GM12864 (cell line): Measurements from ENCODE around the gene KCNJ4.

Experiments used
- DNase-seq: peaks from one replicate; pipeline ENCODE4 v3.0.0-alpha.2; 2011; ENCODE audit warnings: low read depth
- H3K4me3 ChIP-seq: 2 replicates; pipeline ENCODE4 v1.5.1; 2011; ENCODE audit warnings: mild to moderate bottlenecking, low read depth, low read length, control low read depth
- TF ChIP-seq, protein P1 (sequence below): IDR thresholded peaks from 2 replicates; pipeline ENCODE4 v1.5.1; 2011; ENCODE audit warnings: low read depth, mild to moderate bottlenecking, moderate library complexity, low read length, control low read depth, inconsistent platforms; ENCODE audit errors: missing control alignments

Gene KCNJ4

DNA sequence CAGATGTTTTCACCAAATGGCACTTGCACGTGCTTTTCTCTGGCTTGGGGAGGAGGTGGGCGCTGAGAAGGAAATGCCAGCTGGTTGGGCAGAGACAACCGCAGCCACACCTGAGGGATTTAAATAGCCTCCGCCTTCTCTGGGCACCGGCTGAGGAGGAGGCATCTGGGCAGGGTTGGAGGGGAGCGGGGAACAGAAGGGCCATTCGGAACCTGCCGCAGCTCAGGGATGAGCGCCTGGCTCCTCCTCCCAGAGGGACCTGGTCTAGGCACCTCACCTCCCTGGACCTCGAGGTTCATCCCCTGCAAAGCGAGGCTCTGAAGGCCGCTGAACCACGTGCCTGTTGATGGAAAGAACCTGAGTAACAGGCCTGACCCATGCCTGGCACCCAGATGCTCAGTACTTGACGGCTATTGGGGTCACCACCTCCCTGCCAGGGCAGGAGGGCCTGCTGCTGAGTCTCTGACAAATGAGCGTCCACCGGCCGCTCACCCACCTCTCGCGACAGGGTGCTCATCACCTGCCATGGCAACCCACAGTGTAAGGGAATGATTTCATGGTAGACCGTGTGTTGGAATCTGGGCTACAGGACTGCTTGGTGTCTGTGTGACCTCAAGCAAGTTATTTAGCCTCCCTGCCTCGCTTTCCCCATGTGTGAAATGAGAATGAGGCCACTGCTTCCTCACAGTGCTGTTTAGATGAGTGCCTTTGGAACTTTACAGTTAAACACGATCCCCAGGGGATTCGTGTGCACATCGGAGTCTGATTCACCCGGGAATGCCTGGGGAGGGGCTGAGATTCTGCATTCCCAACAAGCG, 10.9 kb upstream of the KCNJ4 start:
- TF ChIP-seq, protein P1, sequence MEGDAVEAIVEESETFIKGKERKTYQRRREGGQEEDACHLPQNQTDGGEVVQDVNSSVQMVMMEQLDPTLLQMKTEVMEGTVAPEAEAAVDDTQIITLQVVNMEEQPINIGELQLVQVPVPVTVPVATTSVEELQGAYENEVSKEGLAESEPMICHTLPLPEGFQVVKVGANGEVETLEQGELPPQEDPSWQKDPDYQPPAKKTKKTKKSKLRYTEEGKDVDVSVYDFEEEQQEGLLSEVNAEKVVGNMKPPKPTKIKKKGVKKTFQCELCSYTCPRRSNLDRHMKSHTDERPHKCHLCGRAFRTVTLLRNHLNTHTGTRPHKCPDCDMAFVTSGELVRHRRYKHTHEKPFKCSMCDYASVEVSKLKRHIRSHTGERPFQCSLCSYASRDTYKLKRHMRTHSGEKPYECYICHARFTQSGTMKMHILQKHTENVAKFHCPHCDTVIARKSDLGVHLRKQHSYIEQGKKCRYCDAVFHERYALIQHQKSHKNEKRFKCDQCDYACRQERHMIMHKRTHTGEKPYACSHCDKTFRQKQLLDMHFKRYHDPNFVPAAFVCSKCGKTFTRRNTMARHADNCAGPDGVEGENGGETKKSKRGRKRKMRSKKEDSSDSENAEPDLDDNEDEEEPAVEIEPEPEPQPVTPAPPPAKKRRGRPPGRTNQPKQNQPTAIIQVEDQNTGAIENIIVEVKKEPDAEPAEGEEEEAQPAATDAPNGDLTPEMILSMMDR: no peak
- no peak overlapping the region for H3K4me3 ChIP-seq
- no peak for DNase-seq

DNA sequence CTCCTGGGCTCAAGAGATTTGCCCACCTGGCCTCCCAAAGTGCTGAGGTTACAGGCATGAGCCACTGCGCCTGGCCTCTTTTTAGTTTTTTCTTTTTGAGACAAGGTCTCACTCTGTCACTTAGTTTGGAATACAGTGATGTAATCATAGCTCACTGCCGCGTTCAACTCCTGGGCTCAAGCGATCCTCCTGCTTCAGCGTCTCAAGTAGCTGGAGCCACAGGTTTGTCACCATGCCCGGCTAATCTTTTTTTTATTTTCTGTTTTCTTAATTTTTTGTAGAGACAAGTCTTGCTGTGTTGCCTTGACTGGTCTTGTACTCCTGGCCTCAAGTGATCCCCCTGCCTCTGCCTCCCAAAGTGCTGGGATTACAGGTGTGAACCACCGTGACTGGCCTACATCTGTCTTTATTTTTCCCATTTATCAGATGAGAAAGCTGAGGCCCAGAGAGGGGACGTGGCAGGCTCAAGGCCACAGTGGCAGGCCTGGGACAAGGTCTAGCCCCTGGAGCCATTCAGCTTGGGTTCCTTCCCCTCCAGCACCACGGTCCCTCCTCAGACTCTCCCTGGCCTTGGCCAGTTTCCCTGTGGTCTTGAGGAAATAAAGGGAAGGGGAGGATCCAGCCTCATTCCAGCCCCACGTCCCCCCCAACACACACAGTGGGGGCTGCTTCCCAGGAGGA, 10.1 kb upstream of the KCNJ4 start:
- TF ChIP-seq, protein P1: no peak
- DNase-seq: no peak
- no peak overlapping the region for H3K4me3 ChIP-seq

DNA sequence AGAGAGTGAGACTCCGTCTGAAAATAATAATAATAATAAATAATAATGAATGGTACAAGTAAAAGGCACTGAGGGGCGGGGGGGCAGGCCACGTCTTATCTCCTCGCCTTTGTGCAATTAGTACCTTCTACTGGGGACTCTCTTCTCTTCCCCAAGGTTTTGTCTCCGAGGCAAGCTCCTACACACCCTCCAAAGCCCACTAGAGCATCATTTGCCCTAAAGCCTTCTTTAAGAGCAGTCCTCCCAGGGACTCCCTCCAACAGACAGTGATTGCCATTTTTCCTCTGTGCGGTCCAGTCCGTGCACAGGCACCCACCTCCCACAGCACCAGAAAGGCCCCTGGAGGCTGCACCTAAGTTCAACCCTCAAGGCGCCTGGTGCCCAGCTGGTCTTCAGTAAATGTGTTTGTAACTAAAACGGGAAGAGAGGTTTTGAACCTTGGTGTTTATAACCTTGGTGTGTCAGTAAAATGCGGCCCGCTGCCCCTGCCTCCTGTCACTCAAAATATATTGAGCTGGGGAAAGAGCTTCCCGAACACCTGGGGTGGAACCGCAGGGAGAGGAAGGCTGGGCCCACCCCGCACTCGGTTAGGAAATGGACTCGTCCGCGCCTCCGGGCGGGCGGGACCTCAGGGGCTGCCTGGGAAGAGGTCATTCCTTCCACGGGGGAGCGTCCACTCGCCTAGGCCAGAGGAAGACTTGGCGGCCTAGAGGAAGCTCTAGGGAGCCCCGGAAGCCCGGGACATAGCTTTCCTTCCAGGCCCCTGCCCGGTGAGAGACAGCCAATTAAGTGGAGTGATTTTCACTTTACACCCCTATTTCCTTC, 8.2 kb upstream of the KCNJ4 start:
- TF ChIP-seq, protein P1: no peak
- H3K4me3 ChIP-seq: no peak overlapping the region
- DNase-seq: no peak

DNA sequence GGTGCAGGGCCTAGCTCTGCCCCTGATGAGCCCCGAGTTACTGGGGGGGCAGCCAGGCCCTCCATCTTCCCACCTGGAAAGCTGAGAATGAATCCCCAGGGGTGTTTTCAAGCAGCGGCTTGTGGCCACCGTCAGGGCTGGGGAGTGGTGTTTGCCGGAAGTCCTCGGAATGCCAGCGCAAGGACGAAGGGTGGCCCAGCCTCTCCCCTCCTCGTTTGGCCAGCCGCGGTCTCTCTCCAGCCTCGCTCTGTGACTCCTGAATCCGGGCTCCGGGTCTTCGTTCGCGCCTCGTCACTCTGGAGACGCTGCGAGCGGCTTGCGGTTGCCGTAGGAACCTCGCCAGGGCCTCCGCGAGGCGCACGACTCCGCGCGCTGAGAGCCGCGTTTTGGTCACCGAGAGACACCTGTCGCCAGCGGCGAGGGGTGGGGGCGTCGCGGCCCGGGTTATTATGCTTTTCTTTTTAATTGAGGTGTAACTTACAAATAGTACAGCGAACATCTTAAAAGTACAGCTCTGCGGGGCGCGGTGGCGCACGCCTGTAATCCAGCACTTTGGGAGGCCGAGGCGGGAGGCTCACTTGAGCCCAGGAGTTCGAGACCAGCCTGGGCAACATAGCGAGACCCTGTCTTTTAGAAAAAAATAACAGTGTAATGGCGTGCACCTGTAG, 6.5 kb upstream of the KCNJ4 start:
- no peak overlapping the region for H3K4me3 ChIP-seq
- TF ChIP-seq, protein P1: no peak
- DNase-seq: no peak

DNA sequence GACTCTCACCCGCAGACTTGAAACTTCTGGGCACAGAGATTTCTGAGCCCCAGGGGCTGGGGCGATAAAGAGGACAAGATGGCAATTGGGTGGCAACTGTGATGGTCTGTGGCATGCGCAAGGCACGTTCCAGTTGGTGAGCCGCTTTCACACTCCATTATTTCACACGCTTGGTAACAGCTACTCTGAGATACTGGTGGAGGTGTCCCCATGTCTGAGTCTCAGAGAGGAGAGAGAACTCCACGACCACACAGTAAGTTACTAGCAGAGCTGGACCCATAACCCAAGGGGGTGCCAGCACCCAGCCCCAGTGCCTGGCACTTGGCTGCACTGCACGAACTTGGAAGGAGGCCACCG, 6.0 kb upstream of the KCNJ4 start:
- no peak for DNase-seq
- H3K4me3 ChIP-seq: no peak overlapping the region

GRCh38 chr22:38460426-38460840, 5.4 kb upstream of the KCNJ4 start:
- H3K4me3 ChIP-seq: no peak overlapping the region
- DNase-seq: no peak
- TF ChIP-seq, protein P1: no peak

More for the DNA sequence above, 6.0 kb upstream of the KCNJ4 start:
- TF ChIP-seq, protein P1: no peak
